ENCODE data around the gene KIF25.

The KIF25 gene

GRCh38 chr6:168063431-168063830, 66.0 kb downstream of the KIF25 start:
- no peak for TF ChIP-seq CTCF (IDR thresholded peaks at IDR 0.05)

- no peak for TF ChIP-seq CTCF (IDR thresholded peaks at IDR 0.05)
Observed at GRCh38 chr6:168064226-168064807, 66.8 kb downstream of the KIF25 start.

- TF ChIP-seq CTCF (IDR thresholded peaks at IDR 0.05), result no peak
Observed at GRCh38 chr6:168067081-168067759, 69.7 kb downstream of the KIF25 start.

GRCh38 chr6:168070804-168071203, 73.3 kb downstream of the KIF25 start:
- no peak for TF ChIP-seq CTCF (IDR thresholded peaks at IDR 0.05)

GRCh38 chr6:168071620-168072019, 74.1 kb downstream of the KIF25 start:
- no peak for TF ChIP-seq CTCF (IDR thresholded peaks at IDR 0.05)

- TF ChIP-seq CTCF (IDR thresholded peaks at IDR 0.05), result no peak
Observed at GRCh38 chr6:168072261-168072660, 74.8 kb downstream of the KIF25 start.

- TF ChIP-seq CTCF (IDR thresholded peaks at IDR 0.05), result no peak
Observed at GRCh38 chr6:168072730-168073129, 75.3 kb downstream of the KIF25 start.
